GM12891 (cell line): ENCODE data around the gene PRLR.

Source experiments
- PAX5 ChIP-seq: IDR thresholded peaks from 2 replicates; pipeline ENCODE4 v1.6.1; 2011; ENCODE audit warnings: low read length, moderate library complexity, mild to moderate bottlenecking; ENCODE audit not compliant: insufficient read depth, severe bottlenecking
- POLR2A ChIP-seq: IDR thresholded peaks from 2 replicates; pipeline ENCODE4 v1.6.1; 2011; ENCODE audit warnings: low read depth, low read length, control low read depth
- POLR2AphosphoS5 ChIP-seq: IDR thresholded peaks from 2 replicates; pipeline ENCODE4 v1.6.1; 2011; ENCODE audit warnings: low read depth, low read length, control low read depth
- POU2F2 ChIP-seq: IDR thresholded peaks from 2 replicates; pipeline ENCODE4 v1.6.1; 2011; ENCODE audit warnings: low read depth, mild to moderate bottlenecking, control low read depth, low read length, moderate library complexity
- SPI1 ChIP-seq: IDR thresholded peaks from 2 replicates; pipeline ENCODE4 v1.6.1; 2011; ENCODE audit warnings: low read depth, low read length, control low read depth
- TAF1 ChIP-seq: IDR thresholded peaks from 2 replicates; pipeline ENCODE4 v1.6.1; 2011; ENCODE audit warnings: low read depth, low read length, control low read depth

- TF ChIP-seq TAF1 (no peak), POLR2AphosphoS5 (no peak), POLR2A (no peak), SPI1 (no peak), POU2F2 (no peak), PAX5 (no peak)
These were observed 217.5 kb downstream of the PRLR start for GRCh38 chr5:35012796-35013195.
